K562 (cell line): ENCODE data around the gene SNX9. TPM values are rescaled to one million over a fixed set of nuclear protein-coding genes. Genes with fewer than 3 reads are reported as not detected.
A peak's percentile ranks its signal among the peaks of the same experiment; 100 is the strongest.

Experiments used
- ARHGAP35 ChIP-seq: fragments of 450-650 bp; IDR thresholded peaks from 2 replicates; pipeline ENCODE4 v1.6.1; 2018; ENCODE audit not compliant: partially characterized antibody
- BRD4 ChIP-seq: fragments of 200-600 bp; sonication (generic); IDR thresholded peaks from 2 replicates; pipeline ENCODE4 v1.6.1; 2017; ENCODE audit warnings: inconsistent platforms
- CBX8 ChIP-seq: fragments of 200-600 bp; sonication (generic); IDR thresholded peaks from 2 replicates; pipeline ENCODE4 v1.6.1; 2012; ENCODE audit warnings: borderline replicate concordance, mixed run types, low read depth, mild to moderate bottlenecking, moderate library complexity, mixed read lengths, low read length, control low read depth, inconsistent platforms; ENCODE audit not compliant: poor library complexity, severe bottlenecking; ENCODE audit errors: extremely low read depth
- CTCFL ChIP-seq: IDR thresholded peaks from 2 replicates; pipeline ENCODE4 v1.6.1; 2011; ENCODE audit warnings: borderline replicate concordance, low read depth, mild to moderate bottlenecking, moderate library complexity, low read length; ENCODE audit not compliant: insufficient read depth, poor library complexity, severe bottlenecking
- HDAC3 ChIP-seq: fragments of 450-650 bp; IDR thresholded peaks from 2 replicates; pipeline ENCODE4 v1.6.1; 2018; ENCODE audit warnings: borderline replicate concordance, mild to moderate bottlenecking, moderate library complexity; ENCODE audit not compliant: partially characterized antibody
- HDAC6 ChIP-seq: IDR thresholded peaks from 2 replicates; pipeline ENCODE4 v1.6.1; 2012; ENCODE audit warnings: low read depth, mild to moderate bottlenecking, control low read depth, inconsistent platforms, low read length, moderate library complexity
- HEY1 ChIP-seq: fragments of 250-450 bp; sonication (Bioruptor Pico); IDR thresholded peaks from 2 replicates; pipeline ENCODE4 v1.5.0; 2020; ENCODE audit warnings: mild to moderate bottlenecking, moderate library complexity, borderline replicate concordance
- MCM3 ChIP-seq: fragments of 450-650 bp; IDR thresholded peaks from 2 replicates; pipeline ENCODE4 v1.6.1; 2016
- MTF1 ChIP-seq: fragments of 250-450 bp; sonication (Bioruptor Pico); IDR thresholded peaks from 2 replicates; pipeline ENCODE4 v1.9.0; 2021; ENCODE audit warnings: moderate library complexity, mild to moderate bottlenecking, inconsistent platforms, borderline replicate concordance
- NCOR1 ChIP-seq: fragments of 450-650 bp; IDR thresholded peaks from 2 replicates; pipeline ENCODE4 v1.6.1; 2016; ENCODE audit warnings: mild to moderate bottlenecking, moderate library complexity
- NRF1 ChIP-seq, 2 experiments: fragments of 450-650 bp; IDR thresholded peaks in 1 of 2; conservative IDR thresholded peaks in 1 of 2; 2 replicates each; pipeline ENCODE4 v1.6.1; 2014; ENCODE audit warnings: mild to moderate bottlenecking in 2 of 2
- RBM17 ChIP-seq: fragments of 200-400 bp; formaldehyde crosslinking; IDR thresholded peaks from 2 replicates; pipeline ENCODE4 v1.6.1; 2017; ENCODE audit warnings: low read depth, mild to moderate bottlenecking, low read length, borderline replicate concordance
- RBM25 ChIP-seq: fragments of 200-400 bp; formaldehyde crosslinking; IDR thresholded peaks from 2 replicates; pipeline ENCODE4 v1.6.1; 2018; ENCODE audit warnings: low read length, low read depth, moderate library complexity; ENCODE audit not compliant: severe bottlenecking
- RNF219 ChIP-seq: fragments of 250-450 bp; sonication (Bioruptor Pico); IDR thresholded peaks from 2 replicates; pipeline ENCODE4 v1.5.0; 2022; ENCODE audit warnings: mild to moderate bottlenecking
- SAFB ChIP-seq: fragments of 200-400 bp; formaldehyde crosslinking; IDR thresholded peaks from 2 replicates; pipeline ENCODE4 v1.6.1; 2017; ENCODE audit warnings: low read depth, low read length, borderline replicate concordance
- SIX5 ChIP-seq, 2 experiments: IDR thresholded peaks; 2 replicates each; pipeline ENCODE4 v1.6.1; 2011; ENCODE audit warnings: low read length in 2 of 2, borderline replicate concordance in 1 of 2, low read depth in 1 of 2, mild to moderate bottlenecking in 1 of 2, moderate library complexity in 1 of 2; ENCODE audit not compliant: insufficient read depth in 1 of 2
- SPI1 ChIP-seq: IDR thresholded peaks from 2 replicates; pipeline ENCODE4 v1.6.1; 2011; ENCODE audit warnings: low read depth, low read length, control low read depth, borderline replicate concordance
- TEAD2 ChIP-seq: fragments of 450-650 bp; IDR thresholded peaks from 2 replicates; pipeline ENCODE4 v1.6.1; 2016; ENCODE audit warnings: missing genetic modification characterization, control low read depth, missing compliant biosample characterization
- U2AF2 ChIP-seq: fragments of 200-400 bp; formaldehyde crosslinking; optimal IDR thresholded peaks from 2 replicates; pipeline ENCODE3; 2017; ENCODE audit warnings: low read depth, mild to moderate bottlenecking, low read length
- ZBTB2 ChIP-seq: fragments of 450-650 bp; IDR thresholded peaks from 2 replicates; pipeline ENCODE4 v1.6.1; 2016; ENCODE audit warnings: antibody characterized with exemption
- ZBTB43 ChIP-seq: sonication (generic); formaldehyde crosslinking; IDR thresholded peaks from 2 replicates; pipeline ENCODE4 v1.8.0; 2023; ENCODE audit warnings: mild to moderate bottlenecking, missing genetic modification reagents
- ZFPM2 ChIP-seq: fragments of 250-450 bp; sonication (Bioruptor Pico); IDR thresholded peaks from 2 replicates; pipeline ENCODE4 v1.5.1; 2022; ENCODE audit warnings: mild to moderate bottlenecking
- ZNF212 ChIP-seq: fragments of 450-650 bp; formaldehyde crosslinking; IDR thresholded peaks from 2 replicates; pipeline ENCODE4 v1.4.0; 2020; ENCODE audit warnings: mild to moderate bottlenecking
- ZNF507 ChIP-seq: conservative IDR thresholded peaks from 2 replicates; pipeline ENCODE4 v1.6.1; 2017; ENCODE audit warnings: missing genetic modification characterization, missing compliant biosample characterization
- polyA plus RNA-seq, 8 experiments: library from polyadenylated mRNA; depleted of rRNA in 4 of 8; stranded (reverse) in 5 of 8; unstranded in 3 of 8; fragments of >200 nt; fragmentation: Nextera tagmentation in 2 of 8; fragmentation: Illumina TruSeq in 1 of 8; extraction: Ambion mirVana in 2 of 8; extraction: Trizol in 1 of 8; gene quantifications; 2 replicates each; pipeline versions ENCODE4 v1.2.1 to v1.2.3, GENCODE V29; 2011 to 2014; ENCODE audit warnings: inconsistent platforms in 1 of 8, missing spikeins in 1 of 8
- total RNA-seq, 7 experiments: library from RNA; depleted of rRNA in 6 of 7; stranded (reverse); fragments of >200 nt in 6 of 7; fragmentation: Illumina TruSeq in 2 of 7; extraction: Trizol in 2 of 7; gene quantifications; 2 replicates each; pipeline versions ENCODE4 v1.2.1 to v1.2.3, GENCODE V29; 2011 to 2021; ENCODE audit warnings: low replicate concordance in 1 of 7

The SNX9 gene
- total and polyA plus RNA-seq, 9 of the 15 experiments (the other 6 are each of a cell fraction or from before 2014, with no cell fraction given): 6.0 to 81.7 (median 57.1) TPM

GRCh38 chr6:157981132-157981394 is 158.0 kb downstream of the SNX9 start (continued):
- TF ChIP-seq ZBTB43 (CRISPR knock-in tag) (no peak), ARHGAP35 (no peak), NCOR1 (no peak), RBM25 (no peak), MTF1 (no peak), SPI1 (no peak), HDAC6 (no peak), HEY1 (CRISPR knock-in tag) (no peak), HDAC3 (no peak), TEAD2 (tag) (no peak), CTCFL (no peak), U2AF2 (no peak), BRD4 (no peak), ZBTB2 (peak; percentile 64; the same call in 1 of the 2 replicates), ZNF212 (no peak), ZFPM2 (CRISPR knock-in tag) (no peak), CBX8 (no peak), MCM3 (no peak), SAFB (no peak), RBM17 (no peak), SIX5 (IDR thresholded peaks at IDR 0.05; ENCODE audit: borderline replicate concordance in 1 of 2, insufficient read depth in 1 of 2, low read depth in 1 of 2, low read length in 2 of 2) (no peak), NRF1 (conservative IDR thresholded peaks at IDR 0.05 in 1 of 2, IDR thresholded peaks at IDR 0.05 in 1 of 2) (no peak), ZNF507 (tag) (no peak), RNF219 (CRISPR knock-in tag) (no peak)
